KG1 (cell line): ENCODE data around the gene UNC93B1.

ENCODE experiments used
- DNase-seq: peaks from one replicate; lab custom pipeline; 2025; lab: John Stamatoyannopoulos, UW

UNC93B1 gene

DNA sequence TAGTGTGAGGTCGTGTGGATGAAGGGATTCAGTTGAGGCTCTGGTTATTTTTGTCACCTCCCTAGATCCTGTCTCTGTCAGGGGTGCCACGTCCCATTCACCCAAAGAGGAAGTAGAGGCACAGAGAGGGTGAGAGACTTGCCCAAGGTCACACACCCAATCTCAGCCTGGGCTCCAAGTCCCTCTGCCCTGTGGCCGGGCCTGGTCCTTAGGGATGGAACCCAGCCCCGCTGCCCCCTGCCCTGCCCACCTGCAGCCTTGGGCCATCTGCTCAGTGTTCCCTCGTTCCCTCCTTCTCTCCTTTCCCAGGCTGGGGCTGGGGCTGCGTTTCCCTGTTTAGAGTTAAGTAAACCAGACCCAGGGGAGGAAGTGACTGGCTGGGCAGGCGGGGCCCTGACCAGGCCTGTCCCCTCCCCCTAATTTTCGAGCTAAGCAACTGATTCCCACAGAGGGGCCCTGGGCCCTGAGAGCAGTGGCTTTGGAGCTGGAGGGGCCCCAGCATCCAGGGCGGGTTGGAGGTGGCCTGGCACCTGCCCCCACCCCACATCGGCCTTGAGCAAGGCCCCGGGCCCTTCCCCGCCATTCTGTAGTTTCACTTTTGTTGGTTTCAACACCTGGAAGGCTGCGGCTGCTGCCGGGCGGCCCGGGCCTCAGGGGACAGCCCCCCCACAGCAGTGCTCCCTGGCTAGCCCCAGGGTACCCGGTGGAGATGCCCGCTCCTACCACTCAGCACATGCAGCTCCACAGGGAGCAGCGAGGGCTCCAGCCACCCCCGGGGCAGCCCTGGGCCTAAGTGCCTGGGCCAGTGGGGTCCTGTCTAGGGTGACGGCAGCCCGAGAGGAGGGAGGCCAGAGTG is 36.4 kb upstream of the UNC93B1 start:
- peak; percentile 66 for DNase-seq

DNA sequence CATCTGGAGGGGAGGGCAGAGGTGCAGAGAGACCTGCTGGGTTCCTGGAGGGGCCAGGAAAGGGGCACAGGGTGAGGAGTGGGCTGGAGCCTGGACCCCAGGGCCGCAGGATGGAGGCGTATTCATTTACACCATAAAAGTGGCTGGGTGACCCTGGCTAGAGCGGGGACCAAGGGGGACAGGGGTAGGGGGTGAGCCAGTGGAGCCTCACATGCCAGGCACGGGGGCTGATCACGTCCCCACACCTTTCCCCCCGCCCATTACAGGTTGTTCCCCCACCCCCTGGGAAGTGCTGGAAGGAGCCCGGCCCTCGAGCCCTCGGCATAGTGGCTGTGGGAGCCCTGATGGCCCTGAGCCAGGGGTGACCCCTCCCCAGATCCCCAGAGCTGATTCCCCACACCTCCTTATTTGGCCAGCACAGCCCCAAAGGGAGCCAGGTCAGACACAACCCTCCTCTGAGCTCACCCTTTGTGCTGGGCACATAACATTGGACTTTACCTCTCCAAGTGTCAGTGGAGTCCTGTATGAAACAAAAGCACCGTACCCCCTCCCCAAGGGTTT is 35.7 kb upstream of the UNC93B1 start:
- no peak for DNase-seq

DNA sequence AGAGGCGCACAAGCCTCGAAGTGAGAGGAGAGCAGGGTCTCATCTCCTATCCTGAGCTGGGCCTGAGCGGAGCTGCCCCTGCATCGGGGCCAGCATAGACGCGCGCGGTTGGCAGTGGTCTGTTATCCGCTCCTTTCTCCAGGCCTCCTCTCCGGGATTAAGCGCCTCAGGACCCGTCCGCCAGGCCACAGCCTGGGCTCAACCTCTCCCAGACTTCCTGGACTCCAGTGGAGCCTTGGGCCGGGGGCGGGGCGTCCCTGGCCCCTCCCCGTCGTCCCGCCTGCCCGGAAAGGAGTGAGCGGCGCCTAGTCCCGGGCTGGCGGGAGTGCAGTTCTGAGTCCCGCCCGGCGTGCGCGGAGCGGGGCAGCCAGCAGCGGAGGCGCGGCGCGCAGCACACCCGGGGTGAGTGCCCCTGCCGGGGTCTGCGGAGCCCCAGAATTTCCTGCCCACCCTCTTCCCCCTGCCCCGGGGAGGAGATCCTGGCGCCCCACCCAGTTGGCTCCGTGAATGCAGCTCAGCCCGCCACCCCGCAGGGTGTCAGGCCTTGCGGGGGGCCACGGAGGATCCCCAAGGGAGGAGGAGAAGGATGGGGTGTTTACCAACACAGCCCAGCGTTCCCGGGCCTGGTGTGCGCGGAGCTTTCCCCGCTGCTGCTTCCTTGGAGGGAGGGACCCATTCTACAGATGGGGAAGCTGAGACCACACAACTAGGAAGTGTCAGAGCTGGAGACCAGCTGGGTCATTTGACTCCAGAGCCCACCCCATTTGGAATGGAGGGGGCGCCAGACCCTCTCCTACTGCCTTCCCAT is 35.0 kb upstream of the UNC93B1 start, which contains the start of gene TCIRG1:
TCIRG1 (plus strand) TSS at position 308 of the 808 bp plus-strand sequence. CDS start 2,247 bp downstream, outside the sequence.
- DNase-seq, result peak; percentile 15

DNA sequence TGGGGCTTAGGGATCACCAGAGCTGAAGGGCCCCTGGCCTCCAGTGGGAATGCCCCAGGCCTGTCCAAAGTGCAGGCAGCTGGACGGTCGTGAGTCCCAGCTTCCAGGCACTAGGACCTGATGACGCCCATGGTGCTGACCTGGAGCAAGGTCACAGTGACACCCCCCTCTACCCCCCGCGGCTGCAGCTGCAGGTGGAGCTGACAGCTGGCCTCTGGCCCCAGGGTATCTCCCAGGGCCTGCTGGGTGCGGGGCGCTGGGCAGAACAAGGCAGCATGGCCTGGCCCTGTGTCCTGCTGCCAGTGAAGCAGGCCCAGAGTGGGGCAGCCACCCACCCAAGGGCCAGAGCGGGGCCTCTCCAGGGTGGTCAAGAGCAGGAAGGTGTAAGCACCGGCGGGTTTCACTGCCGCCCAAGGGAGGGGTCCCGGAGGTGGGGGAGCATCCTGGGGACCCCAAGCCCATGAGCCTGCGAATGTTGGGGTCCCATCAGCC is 34.4 kb upstream of the UNC93B1 start:
- no peak for DNase-seq

DNA sequence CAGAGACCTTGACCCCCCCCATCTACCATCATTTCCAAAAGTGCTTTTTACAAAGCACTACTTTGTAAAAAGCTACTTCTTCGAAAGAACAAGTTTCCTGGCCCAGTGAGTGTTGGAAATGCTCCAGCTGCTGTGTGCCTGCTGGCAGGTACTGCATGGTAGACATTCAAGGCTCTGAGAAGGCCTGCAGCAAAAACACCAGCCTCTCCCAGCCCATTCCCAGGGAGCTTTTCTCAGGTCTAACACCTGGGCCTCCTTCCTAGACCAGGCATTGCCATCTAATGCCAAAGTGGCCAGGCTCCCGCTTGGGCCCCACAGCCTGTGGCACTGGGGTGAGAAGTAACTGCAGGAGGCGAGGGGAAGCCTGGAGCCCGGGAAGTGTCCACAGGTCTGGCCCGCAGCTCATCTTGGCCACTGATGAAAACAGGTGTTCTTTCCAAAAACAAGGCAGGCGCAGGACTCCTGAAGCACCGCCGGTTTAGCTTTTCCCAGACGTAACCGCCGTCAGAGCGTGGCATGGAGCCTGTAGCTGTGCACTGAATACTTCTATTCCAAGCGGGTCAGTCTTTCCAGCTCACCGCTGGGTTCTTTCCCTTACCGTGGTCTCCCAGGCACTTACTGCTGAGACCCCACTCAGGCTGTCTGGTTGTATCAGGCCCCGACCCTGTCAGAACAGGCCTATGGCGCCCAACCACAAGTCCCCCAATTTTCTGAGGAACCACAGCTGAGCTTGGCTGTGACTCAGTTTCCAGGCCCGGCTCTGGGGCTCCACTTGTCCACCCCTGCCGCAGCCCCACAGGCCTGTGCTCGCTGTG is 33.7 kb upstream of the UNC93B1 start:
- peak; percentile 80 for DNase-seq

DNA sequence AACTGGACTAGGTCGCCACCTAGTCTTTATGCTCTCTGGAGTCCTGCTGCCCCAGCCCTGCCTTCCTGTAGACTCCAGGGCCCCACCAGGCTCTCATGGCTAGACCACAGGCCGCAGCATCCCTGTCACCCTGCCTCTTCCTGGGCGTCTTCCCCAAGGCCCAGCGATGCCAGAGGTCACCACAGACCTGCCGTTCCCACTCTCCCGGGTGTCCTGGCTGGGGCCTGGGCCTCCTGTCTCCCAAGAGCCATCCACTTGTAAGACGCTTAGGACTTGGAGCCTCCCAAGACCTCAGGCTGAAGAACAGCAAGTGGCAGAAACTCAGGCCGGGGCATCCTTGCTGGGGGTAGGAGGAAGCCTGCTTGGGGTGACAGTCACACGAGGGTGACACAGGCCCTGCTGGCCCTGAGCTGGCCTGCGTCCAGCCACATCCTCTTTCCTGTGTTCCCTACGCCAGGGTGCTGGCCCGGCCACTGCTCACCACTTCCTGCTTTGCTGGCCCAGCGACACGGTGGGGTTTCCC is 32.9 kb upstream of the UNC93B1 start:
- DNase-seq, result peak; percentile 80

DNA sequence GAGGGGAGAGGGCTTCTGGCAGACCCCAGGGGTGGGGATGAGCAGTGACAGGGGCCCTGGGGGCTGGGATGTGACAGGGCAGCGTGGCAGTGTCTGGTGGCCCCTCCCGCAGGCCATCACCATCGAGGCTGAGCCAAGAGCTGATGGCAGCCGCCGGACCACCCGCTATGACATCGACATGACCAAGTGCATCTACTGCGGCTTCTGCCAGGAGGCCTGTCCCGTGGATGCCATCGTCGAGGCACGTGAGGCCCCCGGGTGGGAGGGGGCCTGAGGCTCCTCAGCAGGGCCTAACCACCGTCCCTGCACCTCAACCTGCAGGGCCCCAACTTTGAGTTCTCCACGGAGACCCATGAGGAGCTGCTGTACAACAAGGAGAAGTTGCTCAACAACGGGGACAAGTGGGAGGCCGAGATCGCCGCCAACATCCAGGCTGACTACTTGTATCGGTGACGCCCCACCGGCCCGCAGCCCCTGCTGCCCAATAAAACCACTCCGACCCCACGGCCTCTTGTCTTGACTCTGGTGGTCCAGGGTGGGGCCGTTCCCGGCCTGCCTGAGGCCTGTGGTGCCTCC is 32.3 kb upstream of the UNC93B1 start:
- DNase-seq, result no peak

DNA sequence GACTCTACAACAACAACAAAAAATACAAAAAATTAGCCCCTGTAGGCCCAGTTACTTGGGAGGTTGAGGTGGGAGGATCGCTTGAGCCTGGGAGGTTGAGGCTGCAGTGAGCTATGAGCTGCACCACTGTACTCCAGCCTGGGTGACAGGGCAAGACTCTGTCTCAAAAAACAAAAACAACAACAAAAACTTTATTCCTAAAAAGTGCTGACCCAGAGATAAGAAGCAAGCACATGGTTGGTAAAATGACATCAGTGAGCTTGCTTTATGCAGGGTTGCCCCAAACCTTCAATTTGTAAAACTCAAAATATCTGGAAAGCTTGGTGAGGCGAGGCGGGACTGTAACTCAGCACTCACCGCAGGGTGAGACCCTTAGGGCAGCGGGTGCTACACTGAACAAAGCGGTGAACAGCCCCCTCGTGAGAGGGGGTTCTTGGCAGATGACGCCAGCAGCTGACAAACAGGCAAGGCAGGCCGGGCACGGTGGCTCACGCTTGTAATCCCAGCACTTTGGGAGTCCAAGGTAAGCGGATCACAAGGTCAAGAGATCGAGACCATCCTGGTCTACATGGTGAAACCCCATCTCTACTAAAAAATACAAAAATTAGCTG is 31.5 kb upstream of the UNC93B1 start:
- no peak for DNase-seq

DNA sequence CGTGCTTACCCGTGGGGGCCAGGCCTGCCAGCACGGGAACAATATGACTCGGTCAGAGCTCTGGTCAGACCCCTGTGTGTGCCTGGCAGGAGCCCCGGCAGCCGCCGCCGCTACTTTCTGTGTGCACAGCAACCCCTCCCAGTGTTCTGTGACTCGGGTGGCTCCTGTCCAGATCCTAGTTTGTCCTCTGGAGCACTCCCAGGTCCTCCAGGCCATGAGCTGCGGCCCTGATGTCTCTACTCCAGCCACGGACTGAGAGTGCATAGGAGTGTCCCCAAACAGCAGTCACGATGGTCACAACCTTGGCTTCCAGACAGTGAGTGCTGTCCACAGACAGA is 29.8 kb upstream of the UNC93B1 start:
- no peak for DNase-seq

DNA sequence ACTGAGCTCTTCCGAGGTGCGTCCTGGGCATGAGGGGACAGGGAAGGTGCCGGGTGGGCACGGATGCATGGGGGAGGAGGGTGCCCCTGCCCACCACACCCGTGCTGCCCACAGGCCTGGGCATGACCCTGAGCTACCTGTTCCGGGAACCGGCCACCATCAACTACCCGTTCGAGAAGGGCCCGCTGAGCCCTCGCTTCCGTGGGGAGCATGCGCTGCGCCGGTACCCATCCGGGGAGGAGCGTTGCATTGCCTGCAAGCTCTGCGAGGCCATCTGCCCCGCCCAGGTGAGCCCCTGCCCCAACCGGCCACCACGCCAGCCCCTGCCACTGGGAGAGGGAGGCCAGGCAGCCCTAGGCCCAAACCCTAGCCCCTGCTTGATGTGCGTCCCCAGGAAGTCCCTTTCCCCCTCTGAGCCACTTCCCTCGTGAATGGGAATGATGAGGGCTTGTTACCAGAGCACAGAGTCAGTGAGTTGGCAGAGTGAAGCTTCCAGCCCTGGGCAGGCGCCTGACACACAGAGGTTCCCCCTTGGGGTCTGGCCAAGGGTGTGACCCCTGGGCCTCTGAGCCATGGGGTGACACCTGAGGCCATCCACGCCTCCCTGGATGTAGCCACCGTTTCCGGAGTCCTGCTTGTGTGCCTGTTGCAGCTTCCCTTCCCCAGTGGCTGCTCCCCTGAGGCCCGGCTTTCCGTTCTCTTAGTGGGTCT is 29.3 kb upstream of the UNC93B1 start:
- DNase-seq, result no peak

DNA sequence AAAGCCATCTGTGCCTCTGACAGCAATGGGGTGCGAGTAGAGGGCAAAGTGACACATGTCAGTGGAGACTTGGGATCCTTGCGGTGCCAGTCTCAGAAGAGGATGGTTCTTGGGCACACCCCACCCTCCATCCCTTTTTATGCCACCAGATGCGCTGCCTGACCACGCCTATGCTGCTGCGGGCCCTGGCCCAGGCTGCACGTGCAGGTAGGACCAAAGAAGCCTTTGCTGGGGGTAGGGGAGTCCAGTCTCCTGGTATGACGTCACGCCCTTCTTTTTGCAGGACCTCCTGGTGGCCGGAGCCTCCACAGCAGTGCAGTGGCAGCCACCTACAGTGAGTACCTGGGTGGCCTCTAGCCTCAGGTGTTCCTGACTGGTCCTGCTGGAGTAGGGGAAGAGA is 28.1 kb upstream of the UNC93B1 start:
- DNase-seq, result no peak

DNA sequence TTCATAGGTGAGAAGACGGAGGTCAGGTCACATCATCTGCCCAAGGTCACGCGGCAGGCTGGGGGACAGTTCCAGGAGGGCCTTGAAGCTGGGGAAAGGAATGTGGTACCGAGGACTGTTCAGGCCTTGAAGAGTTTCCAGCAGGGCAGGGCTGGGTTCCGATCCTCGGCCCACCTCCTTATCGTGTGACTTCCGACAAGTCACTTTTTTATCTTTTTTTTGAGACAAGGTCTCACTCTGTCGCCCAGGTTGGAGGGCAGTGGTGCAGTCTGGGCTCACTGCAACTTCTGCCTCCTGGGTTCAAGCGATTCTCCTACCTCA is 27.2 kb upstream of the UNC93B1 start:
- no peak for DNase-seq

DNA sequence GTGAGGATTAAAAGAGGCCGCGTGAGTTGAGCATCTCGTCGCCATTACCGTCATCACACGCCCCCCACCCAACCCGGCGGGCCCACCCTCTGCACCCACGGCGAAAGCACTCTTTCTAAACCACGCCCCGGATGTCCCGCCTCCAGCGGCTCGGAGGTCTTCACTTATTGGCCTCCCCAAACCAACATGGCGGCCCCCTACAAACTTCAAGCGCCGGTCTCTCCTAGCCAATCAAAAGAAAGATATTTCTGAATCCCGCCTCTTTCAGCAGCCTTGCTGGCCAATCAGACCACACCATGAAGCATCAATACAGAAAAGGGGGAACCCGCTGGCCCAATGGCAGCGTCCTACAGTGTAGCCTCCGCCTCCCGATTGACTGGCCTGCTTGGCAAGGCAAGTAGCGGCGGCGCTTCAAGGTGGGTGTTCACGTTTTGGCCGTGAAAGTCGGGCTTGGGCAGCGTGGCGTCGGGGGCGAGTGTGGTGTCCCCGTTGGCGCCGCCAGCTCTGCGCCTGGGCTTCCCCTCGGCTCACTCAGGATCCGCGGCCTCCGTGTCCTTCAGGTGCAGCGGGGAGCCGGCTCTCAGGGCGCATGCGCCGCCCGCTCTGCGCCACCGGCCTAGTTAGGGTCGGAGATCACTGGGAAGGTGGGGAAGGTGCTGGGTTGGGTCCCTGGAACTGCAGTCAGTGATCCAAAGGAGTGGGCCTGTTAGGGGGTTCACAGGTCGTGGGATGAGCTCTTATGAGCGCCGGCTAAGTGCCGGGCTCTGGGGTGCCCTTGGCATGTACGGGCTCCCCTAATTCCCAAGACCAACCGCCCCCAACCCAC is 26.6 kb upstream of the UNC93B1 start, which contains the start of gene NDUFS8:
NDUFS8 (plus strand) TSS at position 364 of the 826 bp plus-strand sequence. CDS start 1,471 bp downstream, outside the sequence.
- DNase-seq, result peak; percentile 100

DNA sequence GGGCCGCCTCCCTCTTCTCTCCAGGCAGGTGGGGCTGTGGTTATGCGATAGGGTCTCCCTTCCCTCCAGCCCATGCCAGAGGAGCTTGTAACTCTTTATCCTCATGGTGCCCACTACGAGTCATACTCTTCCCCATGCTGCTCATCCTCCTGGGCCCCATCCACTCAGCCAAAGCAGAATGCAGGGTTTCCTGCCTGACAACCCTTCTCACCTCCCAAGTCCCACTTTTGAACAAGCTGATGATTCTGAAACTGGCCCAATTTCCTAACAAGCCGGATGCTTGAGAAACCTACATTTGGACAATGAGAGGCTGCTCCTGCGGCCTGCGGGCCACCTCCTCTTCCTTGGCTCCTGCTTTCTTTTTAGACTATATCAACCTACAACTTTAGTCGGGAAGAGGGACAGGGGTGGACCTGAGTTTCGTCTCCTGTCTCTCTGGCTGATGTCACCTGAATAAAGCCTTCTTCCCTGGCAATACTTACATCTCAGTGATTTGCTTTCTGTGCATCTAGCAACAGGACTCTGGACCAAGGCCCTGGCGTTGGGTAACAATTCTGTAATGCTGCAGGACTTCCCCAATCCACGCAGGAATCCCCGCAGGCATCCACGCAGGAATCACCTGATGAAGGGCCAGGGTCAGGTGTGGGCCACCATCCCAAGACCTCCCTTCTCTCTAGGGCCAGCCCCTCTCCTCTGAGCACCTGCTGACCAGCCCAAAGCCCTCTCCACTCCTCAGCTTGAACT is 25.1 kb upstream of the UNC93B1 start:
- DNase-seq, result no peak

DNA sequence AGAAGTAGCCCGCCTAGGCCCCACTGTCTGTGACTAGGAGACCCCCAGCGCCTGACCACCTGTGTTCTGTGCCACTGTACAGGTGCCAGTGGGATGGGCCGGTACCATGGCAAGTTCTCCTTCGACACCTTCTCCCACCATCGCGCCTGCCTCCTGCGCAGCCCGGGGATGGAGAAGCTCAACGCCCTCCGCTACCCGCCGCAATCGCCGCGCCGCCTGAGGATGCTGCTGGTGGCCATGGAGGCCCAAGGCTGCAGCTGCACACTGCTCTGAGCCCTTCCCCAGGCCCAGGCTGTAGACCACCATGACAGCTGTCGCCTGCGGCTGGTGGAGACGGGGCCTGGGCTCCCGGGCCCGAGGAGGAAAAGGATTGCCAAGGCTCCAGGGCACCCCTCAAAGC is 23.8 kb upstream of the UNC93B1 start:
- no peak for DNase-seq

DNA sequence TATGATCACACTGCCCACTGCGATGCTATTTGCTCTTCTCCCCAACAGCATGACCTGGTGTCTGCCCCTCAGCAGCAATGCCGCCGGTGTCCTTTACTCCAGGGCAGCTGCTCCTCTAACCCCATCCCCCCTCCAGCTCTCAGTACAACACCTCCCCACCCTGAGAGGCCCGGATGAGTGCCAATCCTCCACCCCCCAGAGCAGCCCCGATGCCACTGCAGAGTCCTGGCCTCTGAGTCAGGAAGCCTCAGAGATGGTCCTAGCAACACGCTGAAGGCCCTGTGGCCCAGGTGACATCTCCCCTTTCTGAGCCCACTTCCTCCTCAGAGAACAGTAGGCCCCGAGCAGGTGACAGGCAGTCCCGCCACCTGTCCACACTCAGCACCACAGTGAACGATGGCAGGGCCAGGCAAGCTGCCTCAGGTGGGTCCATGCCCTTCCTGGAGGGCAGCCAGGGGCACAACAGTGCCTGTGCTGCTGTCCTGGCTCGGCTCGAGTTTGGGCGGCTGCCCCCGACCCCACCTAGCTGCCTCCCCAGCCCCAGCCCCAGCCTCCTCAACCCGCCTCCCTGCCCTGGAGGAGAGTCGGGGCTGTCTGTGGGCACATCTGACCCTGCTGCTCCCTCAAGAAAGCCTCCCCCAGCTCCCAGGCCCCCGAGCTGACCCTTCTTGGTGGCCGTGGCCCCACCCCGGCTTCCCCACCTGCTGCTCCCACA is 22.7 kb upstream of the UNC93B1 start:
- no peak for DNase-seq

DNA sequence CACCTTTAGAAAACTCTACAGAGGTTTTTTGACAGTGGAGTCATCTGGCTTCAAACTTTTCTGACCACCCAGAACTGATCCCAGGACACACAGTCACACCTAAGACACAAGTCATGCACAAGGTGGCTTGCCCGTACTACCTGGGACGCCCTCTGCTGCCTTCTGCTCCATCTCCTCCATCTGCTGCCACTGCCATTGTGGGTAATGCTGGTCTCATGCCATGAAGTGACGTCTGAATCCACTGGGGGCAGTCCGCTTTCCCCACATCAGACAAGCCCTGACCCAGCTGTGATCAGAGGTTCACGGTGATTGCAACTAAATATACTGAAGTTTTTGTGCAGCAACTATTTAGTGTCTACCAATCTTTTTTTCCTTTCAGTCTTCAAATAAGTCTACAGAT is 21.1 kb upstream of the UNC93B1 start:
- no peak for DNase-seq

DNA sequence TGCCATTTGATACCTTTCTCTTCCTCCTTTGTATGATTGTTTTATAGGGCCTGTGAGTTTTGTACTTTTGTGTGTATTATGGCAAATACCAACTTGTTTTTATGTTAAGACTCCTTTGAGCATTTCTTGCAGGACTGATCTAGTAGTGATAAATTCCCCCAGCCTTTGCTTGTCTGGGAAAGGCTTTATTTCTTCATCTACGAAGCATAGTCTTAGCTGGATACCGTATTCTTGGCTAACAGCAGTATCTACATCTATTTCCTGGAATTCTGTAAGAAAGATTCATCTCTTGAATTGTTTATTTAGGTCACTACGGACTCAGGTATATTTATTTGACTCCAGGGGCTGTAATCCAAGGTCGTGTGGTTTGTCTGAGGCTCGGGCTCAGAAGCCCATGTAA is 20.6 kb upstream of the UNC93B1 start:
- DNase-seq, result no peak
